Endometrial microvascular endothelial cells (primary cell): ENCODE data around the gene ASAP2. TPM values are rescaled to one million over a fixed set of nuclear protein-coding genes. Genes with fewer than 3 reads are reported as not detected.

Experiments used
- in situ Hi-C: cut with HindIII; loops from 2 replicates; pipeline ENCODE4 v1.10.0; 2017; ENCODE audit warnings: low sequenced_read_pairs, low pct_unique_long_range_greater_than_20kb; ENCODE audit errors: inconsistent ontology term
- total RNA-seq: library from RNA; depleted of rRNA; stranded (reverse); fragments of >200 nt; gene quantifications from one replicate; pipeline ENCODE4 v1.2.3, GENCODE V29; 2015; ENCODE audit errors: inconsistent ontology term

Gene ASAP2
- total RNA-seq, 1 donor from 2014 or later, result 26.4 TPM

DNA sequence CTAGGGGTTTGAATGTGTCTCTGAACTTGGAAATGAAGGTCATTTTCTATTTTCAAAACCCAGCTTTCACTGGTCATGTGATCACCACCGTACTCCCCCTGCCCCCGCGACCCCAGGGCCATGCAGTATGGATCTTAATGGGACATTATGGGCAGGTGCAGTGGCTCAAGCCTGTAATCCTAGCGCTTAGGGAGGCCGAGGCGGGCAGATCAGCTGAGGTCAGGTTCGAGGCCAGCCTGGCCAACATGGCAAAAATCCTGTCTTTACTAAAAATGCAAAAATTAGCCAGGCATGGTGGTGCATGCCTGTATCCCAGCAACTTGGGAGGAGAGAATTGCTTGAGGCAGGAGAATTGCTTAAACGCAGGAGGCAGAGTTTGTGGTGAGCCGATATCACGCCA lies 139.4 kb downstream of the ASAP2 start:
- in situ Hi-C loops, result no loop called here

DNA sequence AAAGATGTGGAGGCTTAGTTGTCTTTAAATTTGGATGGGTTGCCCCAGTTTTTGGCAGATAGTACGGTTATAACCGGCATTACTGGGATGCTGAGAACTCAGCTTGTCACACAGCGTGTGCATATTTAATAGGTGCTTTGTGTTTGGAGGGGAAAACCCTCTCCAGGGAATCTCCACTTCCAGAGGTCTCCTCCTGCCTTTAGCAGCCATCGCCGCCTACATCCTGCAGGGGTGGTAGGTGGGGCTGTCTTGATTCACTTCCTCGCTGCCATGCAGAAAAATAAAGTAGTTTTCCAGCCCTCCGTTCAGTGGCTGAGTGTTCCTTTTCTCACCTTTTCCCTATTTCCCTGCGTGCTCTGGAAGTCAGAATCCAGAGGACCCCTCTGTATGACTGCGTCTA lies 140.3 kb downstream of the ASAP2 start:
- in situ Hi-C loops, result no loop called here

DNA sequence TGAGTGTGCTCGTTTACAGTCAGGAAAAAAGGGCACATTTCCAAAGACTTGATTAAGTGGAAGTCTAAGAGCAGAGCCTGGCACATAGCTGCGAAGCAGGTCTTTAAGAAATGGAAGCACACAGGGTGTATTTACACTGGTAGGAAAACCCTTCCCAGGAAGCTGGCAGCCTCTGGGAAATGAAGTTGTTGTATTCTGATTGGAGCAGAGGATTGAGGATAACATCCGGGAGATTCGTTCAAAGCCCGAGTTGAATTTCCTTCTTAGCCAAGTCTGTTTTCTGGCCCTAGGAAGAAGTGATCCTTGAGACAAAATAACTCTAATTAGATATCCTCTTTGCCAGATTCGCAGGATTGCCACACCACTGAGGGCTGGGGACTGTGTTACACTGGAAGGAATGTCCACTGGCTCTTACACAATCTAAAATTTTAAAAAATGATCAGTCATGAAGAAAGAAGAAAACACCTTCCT lies 140.8 kb downstream of the ASAP2 start:
- in situ Hi-C loops, result no loop called here

DNA sequence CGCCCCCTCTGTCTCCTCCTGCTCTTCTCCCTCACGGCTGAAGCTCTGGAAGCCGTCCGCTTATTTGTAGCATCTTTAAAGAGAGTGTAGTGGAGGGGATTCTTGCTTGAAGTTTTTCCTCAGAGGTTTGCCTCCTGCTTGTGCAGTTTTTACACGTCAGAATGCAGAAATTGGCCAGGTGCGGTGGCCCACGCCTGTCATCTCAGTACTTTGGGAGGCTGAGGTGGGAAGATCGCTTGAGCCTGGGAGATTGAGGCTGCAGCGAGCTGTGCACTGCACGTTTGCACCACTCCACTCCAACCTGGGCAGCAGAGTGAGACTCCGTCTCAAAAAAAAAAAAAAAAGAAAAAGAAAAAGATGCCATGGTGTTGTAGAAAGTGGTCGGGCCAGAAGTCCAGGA lies 147.7 kb downstream of the ASAP2 start:
- in situ Hi-C loops, result no loop called here

DNA sequence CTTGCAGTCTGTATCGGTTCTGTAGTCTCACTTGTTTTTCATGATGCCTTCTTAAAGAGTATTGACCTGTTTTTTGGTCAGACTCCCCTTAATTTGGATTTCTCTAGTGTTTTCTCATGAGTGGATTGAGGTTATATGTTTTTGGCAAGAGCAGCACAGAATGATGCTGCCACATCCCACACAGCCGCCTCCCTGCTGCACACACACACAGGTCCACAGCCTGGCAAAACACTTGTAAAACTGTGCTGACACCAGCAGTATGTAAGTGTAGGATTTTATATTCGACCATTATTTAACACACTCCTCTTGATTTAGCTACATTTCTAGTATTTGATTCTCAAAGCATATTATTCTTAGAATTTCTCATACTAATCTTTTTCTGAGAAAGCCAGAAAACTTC lies 148.7 kb downstream of the ASAP2 start:
- in situ Hi-C loops, result no loop called here

DNA sequence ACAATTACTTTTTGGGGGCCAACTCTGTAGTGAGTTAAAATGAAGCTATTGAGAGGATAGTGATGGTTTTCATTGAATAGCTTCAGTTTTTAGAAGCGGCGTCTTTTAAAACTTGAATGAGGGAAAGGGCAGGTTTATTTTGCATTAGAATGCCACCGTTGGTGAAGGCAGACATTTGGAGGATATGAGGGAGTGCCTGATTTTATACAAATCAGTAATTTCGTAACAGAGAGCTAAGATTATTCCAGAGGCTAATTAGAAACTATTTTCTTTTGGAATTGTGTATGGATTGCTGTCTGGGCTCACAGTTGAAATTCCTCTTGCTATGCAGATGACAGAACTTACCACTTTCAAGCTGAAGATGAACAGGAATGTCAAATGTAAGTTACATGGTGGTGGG lies 149.1 kb downstream of the ASAP2 start:
- in situ Hi-C loops, result no loop called here

DNA sequence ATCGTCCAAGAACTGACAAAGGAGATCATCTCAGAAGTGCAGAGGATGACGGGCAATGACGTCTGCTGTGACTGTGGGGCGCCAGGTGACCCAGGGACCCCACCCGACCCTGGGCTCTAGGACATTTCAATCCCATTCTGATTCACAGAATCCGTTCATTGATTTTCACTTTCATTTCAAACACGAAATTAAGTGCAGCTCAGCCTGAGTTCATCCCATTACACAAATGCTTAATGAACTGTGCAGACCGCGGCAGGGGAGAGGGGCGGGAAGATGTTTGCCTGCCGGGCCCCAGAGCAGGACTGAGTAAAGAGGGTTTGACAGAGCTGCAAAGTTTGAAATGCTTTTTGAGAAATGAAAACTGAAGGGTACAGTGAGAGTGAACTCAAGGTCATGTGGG lies 149.6 kb downstream of the ASAP2 start:
- in situ Hi-C loops, result no loop called here

DNA sequence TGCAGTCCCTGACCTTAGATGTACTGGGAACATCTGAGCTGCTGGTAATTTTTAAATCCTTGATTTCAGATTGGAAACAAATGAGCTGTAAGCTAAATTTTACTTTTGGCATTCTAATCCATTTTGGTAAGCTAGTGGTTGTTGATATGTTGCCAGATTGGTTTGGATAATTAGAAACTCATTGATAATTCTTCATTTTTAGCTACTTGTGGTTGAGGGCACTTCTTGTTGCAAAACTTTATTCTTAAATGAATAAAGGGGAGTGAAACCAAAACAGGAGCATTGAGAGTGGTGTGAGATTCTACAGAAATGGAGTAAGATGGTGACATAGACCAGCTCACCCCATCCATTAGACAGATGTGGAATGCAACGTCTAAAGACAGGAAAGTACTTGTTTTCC lies 152.2 kb downstream of the ASAP2 start:
- in situ Hi-C loops, result no loop called here

DNA sequence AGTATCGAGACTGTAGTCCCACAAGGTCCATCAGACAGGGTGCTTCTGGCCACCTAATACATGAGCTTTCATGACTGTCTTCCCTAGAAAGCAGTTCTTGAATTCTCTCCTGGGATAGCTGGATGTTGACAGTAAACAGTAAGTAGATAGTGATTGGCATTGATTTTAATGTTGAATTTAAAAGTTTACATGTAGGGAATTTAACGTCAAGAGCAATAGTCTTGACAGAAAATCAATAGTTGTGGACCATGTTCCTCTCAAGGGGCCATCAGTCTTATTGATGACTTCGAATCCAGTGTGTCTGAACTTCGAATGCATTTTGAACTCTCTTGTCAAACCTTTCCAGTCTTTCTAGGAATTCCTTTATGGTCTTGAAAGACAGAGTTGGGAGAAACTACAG lies 152.9 kb downstream of the ASAP2 start:
- in situ Hi-C loops, result no loop called here

DNA sequence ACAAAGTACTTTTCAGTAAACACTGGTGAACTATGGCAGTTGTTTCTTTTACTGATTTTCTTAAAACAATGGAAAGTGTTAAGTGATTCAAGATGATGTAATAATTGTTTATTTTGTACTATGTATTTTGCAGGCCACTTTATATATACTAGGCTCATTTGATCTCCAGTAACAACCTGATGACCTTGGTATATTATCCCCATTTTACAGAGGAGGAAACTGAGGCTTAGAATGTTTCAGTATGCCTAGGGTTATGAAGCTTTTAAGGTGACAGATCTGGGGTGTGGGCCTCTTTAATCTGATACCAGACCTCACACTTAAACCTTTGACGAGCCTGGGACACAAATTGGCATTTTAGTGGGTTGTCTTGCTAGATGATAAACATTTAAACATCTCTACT lies 153.5 kb downstream of the ASAP2 start:
- in situ Hi-C loops, result no loop called here

DNA sequence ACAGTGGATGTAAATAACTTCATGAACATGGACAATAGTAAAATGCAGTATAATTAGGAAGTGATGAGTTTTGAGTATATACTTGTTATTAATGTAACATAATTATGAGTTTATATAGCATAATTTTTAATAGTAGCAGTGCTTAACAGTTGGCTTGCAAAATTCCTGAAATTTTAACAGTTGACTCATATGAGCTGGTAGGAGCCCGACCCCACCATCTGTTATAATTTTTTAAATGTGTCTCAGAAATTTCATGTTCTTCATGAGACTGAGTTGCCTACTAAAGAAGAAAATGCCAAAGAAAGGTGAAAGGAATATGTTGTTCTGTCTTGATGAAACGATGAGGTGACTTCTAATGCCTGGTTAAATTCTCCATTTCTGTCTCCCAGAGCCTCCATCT lies 154.1 kb downstream of the ASAP2 start:
- in situ Hi-C loops, result no loop called here

DNA sequence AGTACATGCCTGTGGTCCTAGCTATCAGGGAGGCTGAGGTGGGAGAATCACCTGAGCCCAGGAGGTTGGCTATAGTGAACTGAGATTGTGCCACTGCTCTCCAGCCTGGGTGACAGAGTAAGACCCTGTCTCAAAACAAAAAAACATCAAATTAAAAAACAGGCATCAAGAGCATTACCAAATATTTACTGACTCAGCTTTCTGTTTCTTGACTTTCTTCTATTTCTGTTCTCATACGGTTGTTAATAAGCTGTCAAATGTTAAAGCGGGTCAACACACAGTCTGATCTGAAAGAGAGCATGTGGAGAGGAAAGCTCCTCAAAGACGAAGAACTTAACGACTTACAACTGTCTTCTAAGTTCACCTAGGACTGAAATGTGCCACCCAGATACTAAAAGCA lies 157.8 kb downstream of the ASAP2 start:
- in situ Hi-C loops, result no loop called here

DNA sequence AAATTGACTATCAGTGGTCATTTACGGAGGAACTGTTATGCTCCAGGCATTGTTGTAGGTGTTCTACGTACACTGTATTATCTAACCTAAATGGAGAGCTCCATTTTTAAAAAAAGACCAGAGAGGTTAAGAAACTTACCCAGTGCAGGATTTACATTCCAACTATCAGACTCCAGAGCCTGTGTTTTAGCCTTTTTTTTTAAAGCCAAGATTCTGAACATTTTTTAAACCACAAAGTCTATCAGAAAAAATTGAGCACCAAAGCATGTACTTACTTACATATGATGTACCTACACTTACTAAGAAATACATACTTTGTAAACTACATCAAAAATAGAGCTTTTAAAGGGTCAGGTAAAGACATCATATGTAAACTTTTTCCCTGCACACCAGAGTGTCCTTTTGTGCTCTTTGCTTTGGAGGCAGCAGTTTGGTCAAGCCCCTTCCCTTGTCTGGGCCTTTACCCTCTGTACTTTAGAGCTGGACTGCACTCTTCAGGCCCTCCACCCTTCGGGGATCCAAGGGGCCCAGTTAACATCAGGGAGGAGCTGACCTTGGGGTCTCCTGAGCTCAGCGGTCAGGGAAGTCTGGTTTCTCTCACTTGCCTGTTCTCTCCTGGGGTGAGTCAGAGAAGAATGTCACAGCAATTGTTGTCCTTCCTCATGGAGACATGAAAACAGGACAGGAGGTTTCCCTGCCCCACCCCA lies 158.3 kb downstream of the ASAP2 start:
- in situ Hi-C loops, result no loop called here

DNA sequence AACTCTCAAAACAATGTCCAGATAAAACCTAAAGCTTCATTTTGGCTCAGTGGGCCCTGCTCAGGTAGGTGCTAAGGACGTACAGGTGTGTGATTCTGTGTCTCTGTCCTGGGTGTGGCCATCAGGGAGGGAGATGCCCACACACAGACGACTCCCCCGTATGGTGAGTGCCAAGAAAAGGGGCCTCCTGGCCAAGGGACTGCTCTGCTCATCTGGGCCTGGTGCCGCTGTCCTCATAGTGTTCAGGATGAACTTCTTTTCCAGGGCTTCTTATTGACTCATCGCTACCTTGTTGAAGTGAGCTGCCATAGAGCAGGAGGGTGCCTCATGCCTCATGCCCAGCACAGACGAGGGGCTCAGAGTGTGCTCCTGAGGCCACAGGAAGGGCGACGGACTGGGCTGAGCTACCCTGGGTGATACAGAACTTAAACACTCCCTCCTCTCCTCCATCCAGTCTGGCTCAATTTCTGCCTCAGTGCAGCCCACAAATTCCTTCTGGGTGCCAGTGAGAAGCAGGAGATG lies 158.9 kb downstream of the ASAP2 start:
- in situ Hi-C loops, result no loop called here

DNA sequence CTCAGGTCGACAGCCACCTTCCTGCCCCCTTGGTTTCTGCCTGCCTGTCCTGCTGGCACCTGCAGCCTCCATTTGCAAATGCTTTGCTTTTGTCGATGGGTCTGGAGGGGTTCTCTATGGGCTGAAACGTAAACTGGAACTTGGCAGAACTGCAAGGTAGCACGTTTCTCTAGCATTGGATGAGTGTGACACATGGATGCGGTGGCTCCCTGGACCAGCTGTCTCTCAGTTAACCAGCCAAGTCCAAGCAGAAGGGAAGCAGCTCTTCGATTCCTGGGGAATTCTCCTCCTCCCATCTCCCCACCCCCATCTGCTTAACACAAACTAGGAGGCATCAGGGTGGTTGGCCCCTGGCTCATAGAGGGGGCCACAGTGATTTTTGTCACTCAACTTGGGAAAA lies 159.4 kb downstream of the ASAP2 start:
- in situ Hi-C loops, result no loop called here

DNA sequence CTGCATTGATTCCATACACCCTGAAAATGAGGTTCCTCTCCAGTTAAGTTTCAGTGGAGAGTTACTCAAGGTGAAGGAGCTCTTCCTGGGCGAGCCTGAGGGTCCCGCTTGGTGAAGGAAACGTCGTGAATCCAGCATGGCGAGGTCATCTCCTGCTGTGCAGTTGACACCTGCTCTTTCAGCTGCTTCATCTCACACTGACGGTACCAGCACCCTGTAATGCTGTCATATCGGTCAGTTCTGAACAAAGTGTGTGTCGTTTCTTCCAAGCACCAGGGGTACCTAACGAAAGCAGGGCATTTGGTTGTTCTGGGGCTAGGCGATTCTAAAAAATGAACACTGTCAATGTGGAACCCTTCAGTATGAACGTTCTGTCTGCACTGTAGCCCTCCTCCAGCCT lies 164.1 kb downstream of the ASAP2 start:
- in situ Hi-C loops, result no loop called here

DNA sequence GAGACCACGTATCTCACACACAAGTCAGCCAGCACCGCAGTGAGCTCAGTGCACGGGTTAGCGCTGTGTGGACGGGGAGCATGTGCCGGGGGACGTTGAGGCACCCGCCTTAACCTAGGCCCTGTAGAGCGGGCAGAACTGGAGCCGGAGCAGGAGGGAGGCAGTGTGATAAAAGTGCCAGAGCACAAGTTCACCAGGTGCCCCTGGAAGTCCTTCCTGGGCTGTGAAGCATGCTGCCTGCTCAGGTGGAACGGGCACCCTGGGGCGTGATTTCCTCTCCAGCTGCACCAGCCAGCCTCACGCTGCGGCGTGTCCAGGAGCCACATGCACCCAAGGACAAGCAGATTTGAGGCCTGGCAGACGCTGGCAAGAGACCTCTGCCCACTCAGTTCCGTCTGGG lies 166.4 kb downstream of the ASAP2 start:
- in situ Hi-C loops, result no loop called here

DNA sequence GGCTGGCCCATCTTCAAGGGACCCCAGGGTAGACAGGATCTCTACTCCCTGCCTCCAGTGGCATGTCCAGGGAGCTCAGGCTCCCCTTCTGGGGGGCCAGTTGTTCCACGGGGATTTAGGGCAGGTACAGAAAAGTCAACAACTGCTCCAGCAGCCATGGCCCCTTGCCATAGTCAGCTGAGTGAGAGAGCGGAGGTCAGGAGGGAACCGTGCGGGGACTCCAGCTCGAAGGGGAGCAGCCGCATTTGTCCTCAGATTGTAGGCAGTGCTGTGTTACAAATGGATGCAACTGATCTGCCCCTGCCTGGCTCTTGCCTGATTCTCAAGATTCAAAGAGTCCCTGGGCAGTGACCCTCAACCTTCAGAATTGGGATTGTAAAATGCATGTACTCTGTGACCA lies 166.9 kb downstream of the ASAP2 start:
- in situ Hi-C loops, result no loop called here

DNA sequence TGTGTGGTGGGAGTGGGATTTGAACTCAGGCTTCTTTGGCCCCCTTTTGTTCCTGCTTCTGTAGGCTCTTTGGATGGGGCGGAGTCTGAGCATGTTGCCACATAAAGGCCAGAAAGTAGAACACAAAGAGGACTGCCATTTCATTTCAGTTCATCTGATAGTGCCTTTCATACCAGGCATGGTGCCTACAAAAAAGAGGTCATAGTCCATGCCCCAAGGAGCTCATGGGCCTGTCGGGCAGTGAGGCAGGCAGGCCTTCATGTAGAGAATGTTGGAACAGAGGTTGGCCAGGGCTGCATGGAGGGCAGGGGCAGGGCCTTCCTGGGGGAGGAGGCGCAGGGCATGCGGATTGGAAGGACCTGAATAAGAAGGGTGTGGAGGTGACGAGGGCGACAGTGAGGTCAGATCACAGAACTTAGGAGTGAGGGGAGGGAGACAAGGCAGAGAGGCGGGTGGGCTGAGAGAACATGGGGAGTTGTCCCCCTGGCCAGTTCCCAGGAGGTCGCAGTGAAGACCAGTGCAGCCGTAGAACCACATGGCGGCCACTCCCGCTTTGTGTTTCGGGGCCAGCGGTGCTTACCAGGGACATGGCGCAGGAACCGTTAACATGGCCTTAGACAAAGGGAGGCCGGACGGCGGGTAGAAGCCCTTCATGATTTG lies 167.6 kb downstream of the ASAP2 start:
- in situ Hi-C loops, result no loop called here

DNA sequence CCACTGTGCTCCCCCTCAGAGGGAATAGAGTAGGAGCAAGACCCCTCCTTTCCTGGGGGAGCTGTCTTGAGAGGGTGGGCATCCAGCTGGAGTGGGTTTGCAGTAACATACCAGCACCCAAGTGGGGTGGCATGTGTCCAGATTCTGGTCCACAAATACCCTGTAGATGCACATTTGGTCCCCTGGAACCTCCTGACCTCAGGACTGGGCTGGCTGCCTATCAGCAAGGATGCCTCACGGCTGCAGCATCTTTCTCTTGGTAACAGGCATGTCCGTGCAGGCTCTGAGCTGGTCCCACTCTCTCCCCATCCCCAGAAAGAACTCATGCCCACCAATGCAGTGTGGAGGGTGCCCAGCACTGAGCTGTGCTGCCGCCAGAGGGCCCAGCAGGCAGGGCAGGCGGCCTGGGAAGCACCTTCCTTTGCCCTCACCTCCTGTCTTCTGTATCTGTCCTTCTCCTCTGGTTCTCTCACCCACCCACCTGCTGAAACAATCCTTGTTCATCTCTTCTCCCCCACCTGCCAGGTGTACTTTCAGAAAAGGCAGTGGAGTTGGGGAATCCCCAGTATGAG lies 169.3 kb downstream of the ASAP2 start:
- in situ Hi-C loops, result no loop called here
